Activated T-cell treated with anti-CD3 and anti-CD28 coated beads, Interleukin-2, amount 50 U/mL, for 24 hours (primary cell): ENCODE data around the gene DOLPP1.
A peak's percentile ranks its signal among the peaks of the same experiment; 100 is the strongest.
"Not testable (repeated sequence)": the region's sequence is repeated elsewhere in the genome, so short reads cannot be mapped to it uniquely, and the experiment has no call there.

Source experiments
- DNase-seq: peaks from one replicate; pipeline ENCODE4 v3.0.0-alpha.2; 2020
- H3K27ac Mint-ChIP-seq: 2 replicates; pipeline ENCODE4 v1.8.0; 2020; ENCODE audit warnings: mild to moderate bottlenecking, mixed read lengths
- H3K27me3 Mint-ChIP-seq: 2 replicates; pipeline ENCODE4 v1.8.0; 2020; ENCODE audit warnings: mixed read lengths
- H3K36me3 Mint-ChIP-seq: 2 replicates; pipeline ENCODE4 v1.8.0; 2020; ENCODE audit warnings: low read depth, mixed read lengths
- H3K4me1 Mint-ChIP-seq: 2 replicates; pipeline ENCODE4 v1.8.0; 2020; ENCODE audit warnings: low read depth, mixed read lengths
- H3K4me3 Mint-ChIP-seq: 2 replicates; pipeline ENCODE4 v1.8.0; 2020; ENCODE audit warnings: mild to moderate bottlenecking, moderate library complexity, mixed read lengths
- H3K9me3 Mint-ChIP-seq: 2 replicates; pipeline ENCODE4 v1.8.0; 2020; ENCODE audit warnings: mixed read lengths

Gene DOLPP1, protein sequence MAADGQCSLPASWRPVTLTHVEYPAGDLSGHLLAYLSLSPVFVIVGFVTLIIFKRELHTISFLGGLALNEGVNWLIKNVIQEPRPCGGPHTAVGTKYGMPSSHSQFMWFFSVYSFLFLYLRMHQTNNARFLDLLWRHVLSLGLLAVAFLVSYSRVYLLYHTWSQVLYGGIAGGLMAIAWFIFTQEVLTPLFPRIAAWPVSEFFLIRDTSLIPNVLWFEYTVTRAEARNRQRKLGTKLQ

DNA sequence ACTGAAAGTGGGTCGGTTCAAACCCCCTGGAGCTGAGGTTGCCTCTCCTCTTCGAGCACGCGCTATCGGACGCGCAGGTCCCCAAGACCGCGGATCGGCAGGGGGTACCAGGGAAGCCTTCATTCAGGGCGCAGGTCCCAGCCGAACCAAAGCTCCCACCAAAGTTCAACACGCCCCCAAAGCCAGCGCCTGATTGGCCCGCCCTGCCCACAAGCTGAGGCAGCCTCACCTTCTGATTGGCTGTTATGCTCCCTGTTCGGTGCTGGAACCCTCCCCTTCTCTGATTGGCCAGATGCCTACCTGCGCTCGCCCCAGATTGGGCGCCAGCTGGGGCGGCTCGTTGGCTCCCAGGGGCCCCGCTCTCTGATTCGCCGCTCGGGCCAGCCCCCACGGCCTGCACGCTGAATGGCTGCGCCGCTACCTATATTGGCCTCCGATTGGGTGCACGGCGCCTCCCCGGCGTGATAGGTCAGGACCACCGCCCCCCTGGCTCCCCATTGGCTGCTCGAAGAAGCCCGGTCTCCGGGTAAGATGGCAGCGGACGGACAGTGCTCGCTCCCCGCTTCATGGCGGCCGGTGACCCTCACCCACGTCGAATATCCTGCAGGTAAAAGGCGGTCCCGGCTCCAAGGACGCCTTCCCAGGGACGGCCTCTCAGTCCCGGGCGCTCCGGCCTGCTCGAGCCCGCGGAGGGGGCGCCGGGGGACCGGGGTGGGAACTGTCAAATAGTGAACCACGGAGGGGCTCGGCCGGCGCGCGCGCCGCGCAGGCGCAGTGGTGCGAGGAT lies at the start of gene DOLPP1:
DOLPP1 (plus strand) TSS at position 511 of the 787 bp plus-strand sequence; CDS start at position 532, 21 bp downstream.
- H3K27ac Mint-ChIP-seq = peak within 1 kb of the TSS; percentile 93
- peak within 1 kb of the TSS; percentile 88 for H3K4me3 Mint-ChIP-seq
- H3K4me1 Mint-ChIP-seq = peaks cover 35% of the 10 kb centered on the region
- peaks cover 27% of the 10 kb centered on the region for H3K36me3 Mint-ChIP-seq
- H3K27me3 Mint-ChIP-seq = no peaks in the 10 kb centered on the region
- DNase-seq = peak; percentile 98
- no peaks in the 10 kb centered on the region for H3K9me3 Mint-ChIP-seq

DNA sequence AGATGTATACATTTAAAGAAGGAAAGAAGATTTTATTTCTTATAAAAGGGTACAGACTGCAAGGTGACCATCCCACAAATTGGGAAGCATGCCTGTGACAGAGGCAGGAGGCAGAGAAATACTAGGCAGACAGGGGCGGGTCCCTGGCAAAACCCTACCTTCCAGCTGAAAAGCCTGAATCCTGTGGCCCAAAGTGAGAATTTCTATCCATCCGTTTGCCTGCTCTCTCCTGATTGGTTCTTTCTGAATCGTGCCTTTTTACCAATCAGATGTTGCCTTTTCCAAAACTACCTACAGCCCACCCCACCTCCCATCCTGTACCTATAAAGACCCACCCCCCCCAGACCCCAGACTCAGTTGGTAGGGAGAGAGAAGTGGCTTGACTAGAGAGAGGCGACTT lies 49.4 kb upstream of the DOLPP1 start:
- H3K9me3 Mint-ChIP-seq = no peaks in the 10 kb centered on the region
- H3K36me3 Mint-ChIP-seq = peaks cover 5% of the 10 kb centered on the region
- no peak overlapping the region for H3K27ac Mint-ChIP-seq
- H3K4me3 Mint-ChIP-seq = no peak overlapping the region
- peaks cover 22% of the 10 kb centered on the region for H3K4me1 Mint-ChIP-seq
- H3K27me3 Mint-ChIP-seq = no peaks in the 10 kb centered on the region
- DNase-seq = no peak

DNA sequence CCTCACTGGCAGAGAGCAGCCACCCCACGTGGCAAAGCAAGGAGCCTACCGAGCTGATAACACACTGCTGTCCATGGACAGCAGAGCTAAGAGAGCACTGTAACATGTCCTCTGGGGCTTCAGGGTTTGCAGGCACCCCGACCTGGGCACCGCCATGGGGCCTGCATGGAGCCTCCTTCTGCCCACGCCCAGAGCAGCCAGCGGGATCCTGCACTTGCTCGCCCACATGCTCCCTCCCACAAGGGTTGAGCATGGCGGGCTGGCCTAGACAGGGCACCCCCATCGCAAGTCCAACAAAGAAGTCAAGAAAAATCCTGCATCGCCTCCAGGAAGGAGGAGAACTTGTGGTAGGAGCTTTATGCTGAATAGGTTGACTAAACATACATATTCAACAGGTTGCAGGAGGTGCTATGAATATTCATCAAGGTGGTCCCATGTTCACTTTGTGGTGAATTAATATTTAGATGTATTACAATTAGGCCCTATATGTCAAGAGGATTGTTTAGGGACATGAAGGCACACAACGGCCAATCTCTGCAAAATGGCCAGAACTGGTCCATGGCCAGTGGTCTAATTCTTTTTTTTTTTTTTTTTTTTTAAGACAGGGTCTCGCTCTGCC lies 48.3 kb upstream of the DOLPP1 start:
- peaks cover 9% of the 10 kb centered on the region for H3K36me3 Mint-ChIP-seq
- H3K9me3 Mint-ChIP-seq = no peaks in the 10 kb centered on the region
- H3K27me3 Mint-ChIP-seq = no peaks in the 10 kb centered on the region
- H3K4me3 Mint-ChIP-seq = no peak overlapping the region
- peaks cover 19% of the 10 kb centered on the region for H3K4me1 Mint-ChIP-seq
- no peak for DNase-seq
- no peak overlapping the region for H3K27ac Mint-ChIP-seq

DNA sequence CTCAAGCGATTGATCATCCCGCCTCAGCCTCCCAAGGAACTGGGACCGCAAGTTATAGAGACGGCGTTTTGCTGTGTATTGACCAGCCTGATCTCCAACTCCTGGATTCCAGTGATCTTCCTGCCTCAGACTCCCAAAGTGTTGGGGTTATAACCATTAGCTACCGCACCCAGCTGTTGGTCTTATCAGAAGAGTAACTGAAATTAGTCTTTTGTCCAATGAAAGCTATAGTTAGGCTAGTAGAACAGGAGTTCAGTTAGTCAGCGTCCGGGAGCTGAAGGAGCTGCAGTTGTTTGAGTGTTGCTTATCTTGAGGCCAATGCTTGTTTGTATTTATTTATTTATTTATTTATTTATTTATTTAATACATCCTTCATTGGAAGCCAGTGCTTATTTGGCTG lies 47.7 kb upstream of the DOLPP1 start:
- H3K4me3 Mint-ChIP-seq = no peak overlapping the region
- H3K36me3 Mint-ChIP-seq = peaks cover 9% of the 10 kb centered on the region
- no peak overlapping the region for H3K27ac Mint-ChIP-seq
- H3K9me3 Mint-ChIP-seq = no peaks in the 10 kb centered on the region
- H3K4me1 Mint-ChIP-seq = peaks cover 25% of the 10 kb centered on the region
- H3K27me3 Mint-ChIP-seq = no peaks in the 10 kb centered on the region
- DNase-seq = no peak

DNA sequence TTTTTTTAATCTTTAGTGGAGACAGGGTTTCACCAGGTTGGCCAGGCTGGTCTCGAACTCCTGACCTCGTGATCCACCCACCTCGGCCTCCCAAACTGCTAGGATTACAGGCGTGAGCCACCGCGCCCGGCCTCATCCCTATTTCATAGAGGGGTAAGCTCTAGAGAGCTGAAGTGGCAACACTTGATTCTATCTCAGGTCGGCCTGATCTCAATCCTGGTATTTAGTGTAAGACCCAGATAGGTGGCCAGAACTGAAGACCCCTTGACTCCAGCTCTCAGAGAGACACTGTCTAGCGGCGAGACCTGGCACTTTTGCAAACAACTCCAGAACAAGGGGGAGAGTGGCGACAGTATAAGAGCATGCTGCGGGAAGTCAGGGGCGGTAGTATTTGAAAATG lies 45.1 kb upstream of the DOLPP1 start:
- Mint-ChIP-seq H3K4me3 (peak overlapping the region; percentile 98), H3K36me3 (peaks cover 20% of the 10 kb centered on the region), H3K27ac (peak overlapping the region; percentile 90), H3K4me1 (peaks cover 24% of the 10 kb centered on the region)
- DNase-seq, H3K9me3 Mint-ChIP-seq, H3K27me3 Mint-ChIP-seq: not testable (repeated sequence)

DNA sequence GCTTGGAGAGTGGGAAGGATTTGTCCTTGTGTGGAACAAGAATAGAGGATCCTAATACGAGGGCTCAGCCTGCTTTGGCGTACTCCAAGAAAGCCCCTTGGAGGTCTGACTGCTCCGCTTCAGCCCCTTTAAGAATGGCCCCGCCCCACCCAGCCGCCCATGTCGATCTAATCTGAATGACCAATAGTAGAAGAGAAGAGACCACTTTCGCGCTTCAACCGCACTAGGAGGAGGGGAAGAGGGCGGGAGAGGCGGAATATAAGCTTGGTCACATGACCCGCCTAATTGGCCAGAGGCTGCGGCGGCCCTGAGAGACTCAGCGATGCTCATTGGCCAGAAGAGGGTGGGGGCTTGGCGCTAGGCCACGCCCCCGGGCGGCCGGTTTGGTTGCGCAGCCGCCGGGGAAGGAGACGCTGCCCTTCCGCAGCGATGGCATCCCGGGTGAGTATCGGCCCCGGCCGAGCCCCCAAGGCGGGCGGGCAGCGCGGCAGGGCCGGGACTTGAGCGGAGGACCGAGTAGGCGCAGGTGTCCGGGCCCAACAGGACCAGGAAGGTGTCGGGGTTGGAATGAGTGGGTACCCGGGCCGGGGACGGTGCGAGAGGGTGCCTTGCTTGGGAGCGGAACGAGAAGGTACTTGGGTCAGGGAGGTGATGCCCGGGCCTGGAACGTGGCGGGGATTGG lies 44.5 kb upstream of the DOLPP1 start, which contains the start of gene MIGA2:
MIGA2 (plus strand) TSS at position 386 of the 682 bp plus-strand sequence. CDS start 3,969 bp downstream, outside the sequence.
- no peaks in the 10 kb centered on the region for H3K27me3 Mint-ChIP-seq
- peaks cover 23% of the 10 kb centered on the region for H3K36me3 Mint-ChIP-seq
- H3K4me3 Mint-ChIP-seq = peak within 1 kb of the TSS; percentile 98
- DNase-seq = peak; percentile 91
- peaks cover 24% of the 10 kb centered on the region for H3K4me1 Mint-ChIP-seq
- H3K9me3 Mint-ChIP-seq = no peaks in the 10 kb centered on the region
- peak within 1 kb of the TSS; percentile 90 for H3K27ac Mint-ChIP-seq

DNA sequence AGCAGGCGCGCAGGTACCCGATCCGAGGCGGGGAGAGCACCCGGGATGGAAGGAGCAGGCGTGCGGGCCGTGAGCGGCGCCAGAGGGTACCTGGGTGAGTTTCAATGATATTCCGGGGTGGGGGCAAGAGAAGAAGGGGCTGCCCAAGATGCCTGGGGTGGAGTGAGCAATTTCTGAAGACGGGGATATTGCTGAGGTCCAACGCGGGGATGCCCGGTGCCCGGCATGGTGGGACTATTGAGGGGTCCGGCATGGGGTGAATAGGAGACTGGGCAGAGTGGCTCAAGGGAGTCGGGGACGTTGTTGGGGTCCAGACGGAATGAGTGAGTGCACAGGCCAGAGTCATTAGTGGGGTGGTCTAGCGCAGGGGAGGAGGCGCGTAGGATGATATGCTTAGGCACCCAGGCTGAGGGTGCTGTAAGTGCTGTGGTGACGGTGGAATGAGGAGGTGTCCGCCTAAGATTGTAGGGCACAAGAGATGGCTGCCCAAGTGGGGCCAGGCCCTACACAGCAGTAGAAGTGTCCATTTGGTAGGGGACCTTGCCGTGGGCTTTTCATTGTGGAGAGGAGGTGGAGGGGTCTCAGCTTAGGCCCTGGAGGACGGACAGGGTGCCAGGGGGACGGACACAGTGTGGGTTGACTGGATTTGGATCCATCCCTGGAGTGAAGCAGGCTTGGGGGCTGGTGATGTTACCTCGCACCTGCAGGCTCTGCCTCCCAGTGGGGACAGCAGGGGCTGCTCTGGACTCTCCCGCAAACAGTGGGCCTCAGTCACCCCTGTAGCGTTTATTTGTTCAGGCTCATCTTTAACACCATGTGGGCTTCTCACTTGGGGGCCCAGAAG lies 43.8 kb upstream of the DOLPP1 start:
- peaks cover 31% of the 10 kb centered on the region for H3K36me3 Mint-ChIP-seq
- H3K4me1 Mint-ChIP-seq = peaks cover 24% of the 10 kb centered on the region
- peak overlapping the region; percentile 98 for H3K4me3 Mint-ChIP-seq
- H3K9me3 Mint-ChIP-seq = no peaks in the 10 kb centered on the region
- DNase-seq = peak; percentile 38
- H3K27ac Mint-ChIP-seq = peak overlapping the region; percentile 90
- H3K27me3 Mint-ChIP-seq = no peaks in the 10 kb centered on the region

DNA sequence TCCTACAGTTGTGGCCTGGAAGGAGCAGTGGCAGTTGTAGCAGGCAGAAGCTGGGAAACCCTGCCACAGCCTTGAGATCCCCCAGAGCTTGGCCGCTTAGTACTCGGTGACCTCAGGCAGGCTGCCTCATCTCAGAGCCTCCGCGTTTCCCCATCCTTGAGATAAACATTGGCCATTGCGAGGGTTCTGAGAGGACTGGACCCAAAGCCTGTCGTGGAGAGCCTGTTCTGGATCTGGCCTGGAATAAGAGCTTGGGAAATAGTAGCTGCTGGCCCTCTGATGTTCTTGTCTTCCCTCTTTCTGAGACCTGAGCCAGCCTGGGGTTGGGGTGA lies 43.2 kb upstream of the DOLPP1 start:
- peaks cover 24% of the 10 kb centered on the region for H3K4me1 Mint-ChIP-seq
- peaks cover 36% of the 10 kb centered on the region for H3K36me3 Mint-ChIP-seq
- no peaks in the 10 kb centered on the region for H3K9me3 Mint-ChIP-seq
- no peak overlapping the region for H3K27ac Mint-ChIP-seq
- peak overlapping the region; percentile 98 for H3K4me3 Mint-ChIP-seq
- H3K27me3 Mint-ChIP-seq = no peaks in the 10 kb centered on the region
- DNase-seq = no peak

DNA sequence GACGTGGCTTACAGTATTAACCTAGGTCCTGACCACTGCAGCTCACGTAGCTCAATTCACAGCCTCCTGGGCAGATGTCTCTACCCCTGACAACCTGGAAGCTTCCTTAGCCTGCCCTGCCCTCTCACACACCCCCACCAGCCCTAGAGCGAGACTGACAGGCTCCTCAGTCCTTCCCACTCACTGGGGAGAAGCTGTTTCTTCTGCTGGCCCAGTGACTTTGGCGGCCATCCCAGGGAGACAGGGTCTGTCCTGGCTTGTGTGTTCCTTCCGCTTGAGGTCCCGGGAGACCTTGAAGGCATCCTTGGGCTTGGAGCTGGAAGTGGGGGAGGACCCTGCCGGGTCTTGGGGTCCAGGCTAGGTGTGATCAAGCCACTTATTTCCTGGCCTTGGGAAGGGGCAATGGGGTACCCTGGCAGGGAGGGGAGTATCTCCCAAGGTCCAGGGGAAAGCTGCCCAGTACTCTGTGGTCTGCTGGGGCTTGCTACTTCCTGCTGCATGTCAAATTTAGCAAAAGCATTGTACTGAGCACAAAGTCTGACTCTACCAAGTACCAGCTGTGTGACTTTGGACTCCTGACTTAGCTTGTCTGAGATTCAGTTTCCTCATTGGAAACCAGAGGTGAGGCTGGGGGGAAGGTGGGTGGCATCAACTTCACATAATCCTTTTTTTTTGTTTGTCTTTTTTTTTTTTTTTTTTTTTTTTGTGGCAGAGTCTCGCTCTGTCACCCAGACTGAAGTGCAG lies 42.6 kb upstream of the DOLPP1 start:
- H3K27me3 Mint-ChIP-seq = no peaks in the 10 kb centered on the region
- peaks cover 24% of the 10 kb centered on the region for H3K4me1 Mint-ChIP-seq
- peak overlapping the region; percentile 98 for H3K4me3 Mint-ChIP-seq
- no peaks in the 10 kb centered on the region for H3K9me3 Mint-ChIP-seq
- peaks cover 41% of the 10 kb centered on the region for H3K36me3 Mint-ChIP-seq
- no peak for DNase-seq
- H3K27ac Mint-ChIP-seq = no peak overlapping the region

DNA sequence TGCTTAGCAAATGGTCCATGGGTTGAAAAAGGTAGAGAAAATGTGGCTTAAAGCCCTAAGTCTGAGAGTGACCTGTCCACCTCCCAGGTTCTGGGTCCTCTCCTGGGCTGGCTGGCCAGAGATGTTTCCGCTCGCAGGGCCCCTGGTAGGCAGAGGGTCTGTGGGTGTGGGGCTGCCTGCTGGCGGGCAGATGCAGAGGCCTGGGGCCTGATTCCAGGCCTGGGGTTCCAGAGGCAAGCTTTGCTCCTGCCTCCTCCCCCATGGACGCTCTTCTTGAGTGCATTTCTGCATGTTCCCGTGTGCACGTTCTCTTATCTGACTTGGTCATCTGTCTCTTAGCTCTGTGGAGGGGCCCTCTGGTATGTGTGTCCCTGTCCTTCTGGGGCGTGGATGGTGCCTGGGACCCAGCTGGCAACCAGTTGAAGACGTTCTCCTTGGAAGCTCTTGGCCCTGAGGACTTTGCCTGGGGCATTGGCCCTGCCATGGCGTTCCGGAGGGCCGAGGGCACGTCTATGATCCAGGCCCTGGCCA lies 40.7 kb upstream of the DOLPP1 start:
- Mint-ChIP-seq H3K27ac (no peak overlapping the region), H3K4me3 (no peak overlapping the region), H3K9me3 (no peaks in the 10 kb centered on the region), H3K36me3 (peaks cover 50% of the 10 kb centered on the region), H3K4me1 (peaks cover 24% of the 10 kb centered on the region), H3K27me3 (no peaks in the 10 kb centered on the region)
- no peak for DNase-seq

DNA sequence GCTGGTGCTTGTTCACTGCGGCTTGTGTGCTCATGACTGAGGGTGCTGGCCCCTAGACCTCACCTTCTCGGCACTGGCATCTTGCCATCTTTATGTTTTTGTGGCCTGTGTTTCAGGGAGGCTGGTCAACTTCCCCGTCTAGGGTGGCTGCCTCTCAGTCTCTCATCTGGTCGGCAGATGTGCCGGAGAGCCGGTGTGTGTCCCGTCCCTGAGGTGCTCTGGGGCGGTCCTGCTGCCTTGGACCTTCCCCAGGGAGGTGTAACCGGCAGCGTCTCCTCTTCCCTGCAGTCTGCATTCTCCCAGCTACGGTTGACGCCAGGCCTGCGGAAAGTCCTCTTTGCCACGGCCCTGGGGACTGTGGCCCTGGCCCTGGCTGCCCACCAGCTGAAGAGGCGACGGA lies 38.9 kb upstream of the DOLPP1 start:
- peaks cover 53% of the 10 kb centered on the region for H3K36me3 Mint-ChIP-seq
- no peak overlapping the region for H3K27ac Mint-ChIP-seq
- H3K9me3 Mint-ChIP-seq = no peaks in the 10 kb centered on the region
- H3K4me1 Mint-ChIP-seq = peaks cover 18% of the 10 kb centered on the region
- no peak overlapping the region for H3K4me3 Mint-ChIP-seq
- no peaks in the 10 kb centered on the region for H3K27me3 Mint-ChIP-seq
- DNase-seq = no peak

DNA sequence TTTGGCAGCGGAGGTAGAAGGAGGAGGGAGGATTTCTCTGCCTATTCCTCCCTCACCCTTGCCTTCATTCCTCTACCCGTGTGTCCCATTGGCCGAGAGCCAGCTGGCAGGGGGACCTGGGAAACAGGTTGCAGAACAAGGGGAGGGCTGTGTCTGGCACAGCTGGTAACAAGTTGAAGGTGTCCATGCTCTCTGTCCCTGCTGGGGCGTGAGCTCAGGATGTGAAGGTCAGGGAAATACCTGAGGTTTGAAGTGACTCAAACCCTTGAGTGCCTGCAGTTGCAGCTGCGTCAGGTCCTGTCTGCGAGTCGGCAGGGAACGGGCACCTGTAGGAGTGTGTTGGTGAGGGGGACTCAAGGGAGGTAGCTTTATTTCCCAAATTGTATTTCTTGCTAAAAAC lies 28.3 kb upstream of the DOLPP1 start:
- DNase-seq = no peak
- Mint-ChIP-seq H3K9me3 (no peaks in the 10 kb centered on the region), H3K4me1 (no peaks in the 10 kb centered on the region), H3K36me3 (peaks cover 52% of the 10 kb centered on the region), H3K27ac (no peak overlapping the region), H3K4me3 (no peak overlapping the region), H3K27me3 (no peaks in the 10 kb centered on the region)

DNA sequence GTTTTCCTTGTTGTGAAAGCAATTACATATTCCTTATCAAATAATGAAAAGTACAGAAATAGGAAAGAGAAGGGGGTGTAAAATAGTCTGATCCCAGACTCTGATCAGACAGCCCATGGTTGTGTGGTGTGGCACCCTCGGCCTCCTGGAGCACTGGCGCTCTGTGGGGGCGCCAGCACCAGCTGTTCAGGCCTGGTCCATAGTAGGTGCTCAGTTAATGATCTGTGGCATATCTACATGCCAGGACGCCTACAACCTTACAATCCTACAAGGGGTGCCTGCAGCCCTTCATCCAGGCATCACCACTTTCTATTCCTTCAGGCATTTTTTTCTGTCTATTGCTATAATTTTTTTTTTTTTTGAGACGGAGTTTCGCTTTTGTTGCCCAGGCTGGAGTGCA lies 27.9 kb upstream of the DOLPP1 start:
- no peak for DNase-seq
- H3K4me3 Mint-ChIP-seq = no peak overlapping the region
- H3K4me1 Mint-ChIP-seq = no peaks in the 10 kb centered on the region
- H3K27ac Mint-ChIP-seq = no peak overlapping the region
- H3K36me3 Mint-ChIP-seq = peaks cover 51% of the 10 kb centered on the region
- H3K27me3 Mint-ChIP-seq = no peaks in the 10 kb centered on the region
- no peaks in the 10 kb centered on the region for H3K9me3 Mint-ChIP-seq
